Measurements from ENCODE around the gene ELP4.
A peak's percentile ranks its signal among the peaks of the same experiment; 100 is the strongest.

ELP4 gene

GRCh38 chr11:31810779-31811647 lies 301.4 kb downstream of the ELP4 start, which contains the start of gene PAX6:
TSS of gene PAX6 (minus strand) at chr11:31811322. CDS start at chr11:31806411, 4,911 bp downstream.
- TF ChIP-seq FOXP2 (optimal IDR thresholded peaks at IDR 0.05; ENCODE audit: borderline replicate concordance, extremely low read depth, extremely low read length, insufficient read depth) (peak; percentile 47), POLR2AphosphoS5 (IDR thresholded peaks at IDR 0.05; ENCODE audit: low read depth, low read length) (no peak), SIN3A (IDR thresholded peaks at IDR 0.05; ENCODE audit: borderline replicate concordance, insufficient read depth, low read length) (peak; percentile 56; the same call in 1 of the 2 replicates), TAF1 (IDR thresholded peaks at IDR 0.05; ENCODE audit: borderline replicate concordance, insufficient read depth, low read length) (0 out of 2 replicates have a peak, but pooled peaks have one; percentile 29), REST (IDR thresholded peaks at IDR 0.05; ENCODE audit: insufficient read depth in 1 of 2, low read depth in 2 of 2, low read length in 2 of 2) (no peak)

- TF ChIP-seq TAF1 (IDR thresholded peaks at IDR 0.05; ENCODE audit: borderline replicate concordance, insufficient read depth, low read length) (no peak), REST (IDR thresholded peaks at IDR 0.05; ENCODE audit: insufficient read depth in 1 of 2, low read depth in 2 of 2, low read length in 2 of 2) (no peak)
Measured at GRCh38 chr11:31812383-31813381, 303.1 kb downstream of the ELP4 start.

- no peak for TF ChIP-seq FOXP2 (optimal IDR thresholded peaks at IDR 0.05; ENCODE audit: borderline replicate concordance, extremely low read depth, extremely low read length, insufficient read depth)
Measured at GRCh38 chr11:31813391-31814175, 304.0 kb downstream of the ELP4 start.

- TF ChIP-seq REST (IDR thresholded peaks at IDR 0.05; ENCODE audit: insufficient read depth in 1 of 2, low read depth in 2 of 2, low read length in 2 of 2): no peak
- TF ChIP-seq FOXP2 (optimal IDR thresholded peaks at IDR 0.05; ENCODE audit: borderline replicate concordance, extremely low read depth, extremely low read length, insufficient read depth): no peak
- no peak for TF ChIP-seq SIN3A (IDR thresholded peaks at IDR 0.05; ENCODE audit: borderline replicate concordance, insufficient read depth, low read length)
- TF ChIP-seq TAF1 (IDR thresholded peaks at IDR 0.05; ENCODE audit: borderline replicate concordance, insufficient read depth, low read length): no peak
- no peak for TF ChIP-seq POLR2AphosphoS5 (IDR thresholded peaks at IDR 0.05; ENCODE audit: low read depth, low read length)
Measured at GRCh38 chr11:31814176-31814868, 304.8 kb downstream of the ELP4 start.
